Pancreas (tissue), 10 donors: ENCODE results near the gene ADO. TPM values are rescaled to one million over a fixed set of nuclear protein-coding genes. Genes with fewer than 3 reads are reported as not detected.

Source experiments
- ATAC-seq, 4 donors: fragments of 200-7000 bp; cut with Tn5 transposase; one replicate each; pipeline versions ENCODE4 v1.8.0 to v1.9.1; 2020; ENCODE audit warnings: mild to moderate bottlenecking in 4 of 4, moderate library complexity in 4 of 4
- DNase-seq, 6 donors: peaks; one replicate each; pipeline ENCODE4 v3.0.0-alpha.2; 2020
- FAIRE-seq: peaks from 2 replicates; lab custom pipeline; 2012; peaks lifted over from hg19 to GRCh38; lab: Jason Lieb, UNC
- H3K27ac ChIP-seq, 4 donors: fragments of 200-600 bp; sonication (generic); 1 replicate in 3 of 4; 2 replicates in 1 of 4; pipeline versions ENCODE4 v1.5.0 to v1.8.0; 2020
- H3K27me3 ChIP-seq, 4 donors: fragments of 200-600 bp; one replicate each; pipeline ENCODE4 v1.8.0; 2021
- H3K36me3 ChIP-seq, 3 donors: fragments of 200-600 bp; sonication (generic) in 1 of 3; one replicate each; pipeline versions ENCODE4 v1.5.0 to v1.8.0; 2020 to 2021
- H3K4me1 ChIP-seq, 3 donors: fragments of 200-600 bp; one replicate each; pipeline ENCODE4 v1.8.0; 2021
- H3K4me3 ChIP-seq, 4 donors: fragments of 200-600 bp; sonication (generic) in 2 of 4; one replicate each; pipeline versions ENCODE4 v1.5.0 to v1.8.0; 2020 to 2021
- H3K9me3 ChIP-seq, 4 donors: fragments of 200-600 bp; one replicate each; pipeline ENCODE4 v1.8.0; 2021
- CTCF ChIP-seq, 4 donors: fragments of 200-600 bp; sonication (generic) in 3 of 4; IDR thresholded peaks; one replicate each; pipeline versions ENCODE4 v1.5.0 to v1.8.0; 2021; ENCODE audit warnings: antibody characterized with exemption in 4 of 4
- WGBS, 2 donors: extraction: QIAGEN DNeasy Blood & Tissue Kit; methylation state at CpG; one replicate each; pipeline ENCODE4 v1.1.7; 2013; 5-methylcytosine and 5-hydroxymethylcytosine counted together
- intact Hi-C, 3 donors: fragments of 100-400 bp; cut with DNase I; formaldehyde crosslinking; loops; one replicate each; pipeline versions ENCODE4 v1.11.1 to v1.14.2; 2022
- polyA plus RNA-seq, 2 donors: library from polyadenylated mRNA; stranded (reverse); fragments of 200-250 nt; gene quantifications; one replicate each; pipeline ENCODE4 v1.2.3, GENCODE V29; 2013
- total RNA-seq, 6 donors: library from RNA; stranded (reverse); fragmentation: NEBNext Ultra II Directional in 4 of 6; extraction: Animal tissue kit (Norgen Biotek cat#: 25700) in 4 of 6; gene quantifications; one replicate each; pipeline versions ENCODE4 v1.2.1 to v1.2.4, GENCODE V29; 2021 to 2023
- donor health status: healthy with polysubstance abuse.
- donor health status: DM: no; HTN: no; CAD: no; lungs with moderate emphysema.
- donor health status: DM: no; HTN: no; CAD: no.
- donor health status: control.
- donor health status: control.
- donor health status: Bipolar disorder and iron deficiency.
- donor health status: DM: yes; HTN: yes; CAD: no.
- donor health status: DM: no; HTN: no; CAD: no.
- donor health status: DM: no; HTN: no; CAD: no.
- donor health status: DM: yes; HTN: yes; CAD: no.

ADO gene
- total and polyA plus RNA-seq, 8 donors: 2.4 to 9.6 (median 5.3) TPM

GRCh38 chr10:62796896-62797295, 7.6 kb upstream of the ADO start:
- intact Hi-C loops: no loop called here
- 59 to 74% methylated on average over 3 of the region's 3 CpGs for WGBS, 2 donors
- no peak for FAIRE-seq

GRCh38 chr10:62801871-62802270, 2.6 kb upstream of the ADO start:
- no peak overlapping the region for H3K4me3 ChIP-seq
- no peak for TF ChIP-seq CTCF (IDR thresholded peaks at IDR 0.05)
- intact Hi-C loops: no loop called here
- H3K9me3 ChIP-seq: no peaks in the 10 kb centered on the region
- no peak for ATAC-seq
- no peak overlapping the region for H3K27ac ChIP-seq
- FAIRE-seq: no peak
- H3K27me3 ChIP-seq: no peaks in the 10 kb centered on the region
- no peak for DNase-seq
- H3K4me1 ChIP-seq: peaks cover 4 to 14% (median 9%) of the 10 kb centered on the region in 3 donors
- WGBS, 2 donors: 82 to 85% methylated on average over 3 of the region's 3 CpGs
- no peaks in the 10 kb centered on the region for H3K36me3 ChIP-seq

More at GRCh38 chr10:62796896-62797295, 7.6 kb upstream of the ADO start:
- ATAC-seq (no peak), DNase-seq (no peak)
- Histone ChIP-seq H3K36me3 (no peaks in the 10 kb centered on the region), H3K27ac (no peak overlapping the region), H3K27me3 (no peaks in the 10 kb centered on the region), H3K4me1 (no peaks in the 10 kb centered on the region), H3K4me3 (no peak overlapping the region), H3K9me3 (no peaks in the 10 kb centered on the region)
- no peak for TF ChIP-seq CTCF (IDR thresholded peaks at IDR 0.05)

- Histone ChIP-seq H3K27ac (peak overlapping the region; percentile 77 to 97 (median 92)), H3K36me3 (no peaks in the 10 kb centered on the region), H3K4me1 (peaks cover 11 to 28% (median 17%) of the 10 kb centered on the region in 3 donors), H3K9me3 (no peaks in the 10 kb centered on the region), H3K27me3 (no peaks in the 10 kb centered on the region), H3K4me3 (peak overlapping the region; percentile 74 to 95 (median 92))
- peak in 2 of 4 donors; percentile 3 to 4 for ATAC-seq
- no peak for FAIRE-seq
- DNase-seq: no peak
- intact Hi-C loops: no loop called here
- no peak for TF ChIP-seq CTCF (IDR thresholded peaks at IDR 0.05)
- 37 to 42% methylated on average over 11 of the region's 11 CpGs for WGBS, 2 donors
These were observed 680 bp upstream of the ADO start for GRCh38 chr10:62803724-62804355.

- H3K27ac ChIP-seq: peak overlapping the region; percentile 77 to 97 (median 92)
- ATAC-seq (peak; percentile 24 to 53 (median 42)), DNase-seq (peak in 5 of 6 donors; percentile 24 to 84 (median 51)), FAIRE-seq (no peak)
- 2 to 3% methylated on average over 61 to 77 of the region's 77 CpGs for WGBS, 2 donors
- intact Hi-C loops: no loop called here
- H3K27me3 ChIP-seq: no peaks in the 10 kb centered on the region
- H3K36me3 ChIP-seq: no peaks in the 10 kb centered on the region
- H3K9me3 ChIP-seq: no peaks in the 10 kb centered on the region
- peaks cover 11 to 28% (median 17%) of the 10 kb centered on the region in 3 donors for H3K4me1 ChIP-seq
- peak overlapping the region; percentile 74 to 95 (median 92) for H3K4me3 ChIP-seq
- no peak for TF ChIP-seq CTCF (IDR thresholded peaks at IDR 0.05)
These were observed 945 bp downstream of the ADO start for GRCh38 chr10:62805231-62806099.
